Testis (tissue), 3 donors: ENCODE measurements around the gene MAP3K9. TPM values are rescaled to one million over a fixed set of nuclear protein-coding genes. Genes with fewer than 3 reads are reported as not detected.

ENCODE experiments used
- DNase-seq: peaks from one replicate; pipeline ENCODE4 v3.0.0-alpha.2; 2019
- H3K27ac ChIP-seq, 2 donors: fragments of 200-600 bp; sonication (generic); one replicate each; pipeline ENCODE4 v1.5.1; 2019
- H3K27me3 ChIP-seq: fragments of 200-600 bp; sonication (generic); one replicate; pipeline ENCODE4 v1.5.1; 2019
- H3K36me3 ChIP-seq: fragments of 200-600 bp; sonication (generic); one replicate; pipeline ENCODE4 v1.5.1; 2017; ENCODE audit warnings: low read depth; ENCODE audit errors: missing control alignments
- H3K4me1 ChIP-seq: fragments of 200-600 bp; sonication (generic); one replicate; pipeline ENCODE4 v1.5.1; 2019
- H3K4me3 ChIP-seq, 2 donors: fragments of 200-600 bp; sonication (generic); one replicate each; pipeline ENCODE4 v1.5.1; 2017 to 2019
- H3K9me3 ChIP-seq: fragments of 200-600 bp; sonication (generic); one replicate; pipeline ENCODE4 v1.5.1; 2017
- CTCF ChIP-seq, 3 experiments: fragments of 450-650 bp in 2 of 3; fragments of 200-600 bp in 1 of 3; sonication (generic) in 1 of 3; IDR thresholded peaks; one replicate each; pipeline ENCODE4 v1.5.1; 2016 to 2019; ENCODE audit warnings: antibody characterized with exemption in 3 of 3, mild to moderate bottlenecking in 2 of 3, moderate library complexity in 1 of 3
- POLR2A ChIP-seq: fragments of 450-650 bp; IDR thresholded peaks from one replicate; pipeline ENCODE4 v1.6.1; 2017; ENCODE audit warnings: antibody characterized with exemption, mild to moderate bottlenecking, moderate library complexity
- WGBS, 2 donors: methylation state at CpG; one replicate each; pipeline ENCODE4 v1.1.5; 2018; 5-methylcytosine and 5-hydroxymethylcytosine counted together
- intact Hi-C: fragments of 100-400 bp; cut with DNase I; formaldehyde crosslinking; loops from one replicate; pipeline ENCODE4 v1.15.1; 2023; ENCODE audit warnings: low total_unique reads
- polyA plus RNA-seq: library from polyadenylated mRNA; stranded (reverse); fragments of 350-450 nt; fragmentation: Illumina TruSeq; extraction: RNeasy Lipid Tissue Mini Kit (QIAGEN cat#74804); gene quantifications from one replicate; pipeline ENCODE4 v1.2.3, GENCODE V29; 2014; ENCODE audit warnings: low read depth, low replicate concordance; ENCODE audit not compliant: insufficient read depth
- total RNA-seq, 2 donors: library from RNA; depleted of rRNA; stranded (reverse); fragments of >200 nt; gene quantifications; one replicate each; pipeline ENCODE4 v1.2.3, GENCODE V29; 2016

The MAP3K9 gene
- total and polyA plus RNA-seq, 3 donors from 2014 or later: 17.4 to 22.5 (median 18.0) TPM

DNA sequence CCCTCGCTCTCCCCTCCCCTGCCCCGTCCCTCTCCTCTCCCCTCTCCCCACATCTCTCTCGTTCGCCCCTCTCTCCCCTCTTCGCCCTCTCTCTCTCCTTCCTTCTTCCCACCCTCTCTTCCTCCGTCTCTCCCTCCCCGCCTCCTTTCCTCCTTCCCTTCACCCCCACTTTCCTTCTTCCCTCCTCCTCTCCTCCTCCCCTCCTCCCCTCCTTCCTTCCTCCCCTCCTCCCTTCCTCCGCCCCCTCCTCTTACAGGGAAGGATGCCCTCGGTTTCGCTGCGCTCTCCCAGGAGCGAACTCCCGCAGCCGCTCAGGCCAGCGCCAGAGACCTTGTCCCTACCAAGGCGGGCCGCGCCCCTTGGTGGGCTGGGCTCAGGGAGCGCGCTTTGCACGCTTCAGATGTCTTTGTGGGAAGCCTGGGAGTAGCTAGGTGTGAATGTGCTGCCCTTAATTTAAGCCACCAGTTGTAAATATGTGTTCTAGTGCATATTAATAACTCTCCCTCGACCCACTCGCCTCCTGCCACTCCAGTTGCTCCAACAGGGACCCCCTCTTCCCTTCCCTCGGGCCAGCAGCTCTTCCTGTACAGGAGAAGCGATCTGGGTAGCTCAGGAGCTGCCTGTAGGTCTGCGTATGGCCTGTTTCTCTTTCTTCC lies 13.3 kb upstream of the MAP3K9 start:
- intact Hi-C loops: loop anchor here (10.0 kb wide), 1 partner anchor 152 kb away; no protein-coding TSS in a partner anchor
- Histone ChIP-seq H3K9me3 (no peaks in the 10 kb centered on the region), H3K27me3 (no peaks in the 10 kb centered on the region), H3K36me3 (no peaks in the 10 kb centered on the region), H3K4me3 (peak overlapping the region; percentile 60 to 68), H3K4me1 (peaks cover 10% of the 10 kb centered on the region), H3K27ac (no peak overlapping the region)
- TF ChIP-seq CTCF (IDR thresholded peaks at IDR 0.05) (no peak), POLR2A (no peak)
- DNase-seq: peak; percentile 40
- 5 to 7% methylated on average over 25 to 26 of the region's 26 CpGs for WGBS, 2 donors

DNA sequence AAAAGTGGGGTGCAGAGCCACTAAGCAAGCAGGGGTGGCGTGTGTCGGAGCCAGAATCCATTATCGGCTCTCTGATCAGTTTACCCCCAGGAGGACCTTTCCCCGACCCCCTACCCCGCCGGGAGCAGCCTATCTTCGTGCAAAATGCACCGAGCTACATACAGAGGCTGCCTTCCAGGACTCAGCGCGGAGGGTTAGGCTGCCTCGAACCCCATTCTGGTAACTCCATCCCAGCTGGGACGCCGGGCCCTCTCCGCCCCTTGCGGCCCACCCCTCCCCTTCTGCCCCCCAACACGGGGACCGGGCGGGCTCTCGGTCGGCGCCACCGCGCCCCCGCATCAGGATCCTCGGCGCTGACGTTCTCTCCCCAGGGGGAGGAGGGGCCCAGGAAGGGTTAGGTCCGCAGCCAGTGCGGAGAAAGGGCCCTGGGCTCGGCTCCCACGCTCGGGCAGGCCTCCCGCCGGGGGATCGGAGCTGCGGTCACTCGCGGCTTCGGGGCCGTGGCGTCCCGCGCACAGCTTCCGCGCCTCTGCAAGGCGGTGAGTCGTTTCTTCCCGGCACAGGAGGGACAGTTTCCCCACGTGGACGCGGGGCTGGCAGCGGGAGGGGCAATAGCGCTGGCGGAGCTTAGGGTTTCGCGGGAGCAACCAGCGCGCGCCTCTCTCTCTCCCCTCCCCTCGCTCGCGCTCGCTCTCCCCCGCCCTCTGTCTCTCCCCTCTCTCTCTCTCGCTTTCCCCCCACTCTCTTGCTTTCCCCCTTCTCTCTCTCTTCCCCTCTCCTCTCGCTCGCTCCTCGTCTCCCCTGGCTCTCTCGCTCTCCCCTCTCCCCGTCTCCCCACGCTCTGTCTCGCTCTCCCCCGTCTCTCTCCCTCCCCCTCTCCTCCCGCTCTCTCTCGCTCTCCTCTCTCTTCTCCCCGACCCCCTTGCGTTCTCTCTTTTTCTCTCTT lies 12.5 kb upstream of the MAP3K9 start:
- Histone ChIP-seq H3K4me3 (peak overlapping the region; percentile 60 to 68), H3K9me3 (no peaks in the 10 kb centered on the region), H3K36me3 (no peaks in the 10 kb centered on the region), H3K27ac (no peak overlapping the region), H3K27me3 (no peaks in the 10 kb centered on the region), H3K4me1 (peaks cover 10% of the 10 kb centered on the region)
- intact Hi-C loops: loop anchor here (10.0 kb wide), 1 partner anchor 153 kb away; no protein-coding TSS in a partner anchor
- peak; percentile 53 for DNase-seq
- WGBS, 2 donors: 1 to 2% methylated on average over 32 to 69 of the region's 77 CpGs
- no peak for TF ChIP-seq CTCF (IDR thresholded peaks at IDR 0.05)
- no peak for TF ChIP-seq POLR2A

- Histone ChIP-seq H3K4me3 (no peak overlapping the region), H3K36me3 (no peaks in the 10 kb centered on the region), H3K27me3 (no peaks in the 10 kb centered on the region), H3K9me3 (no peaks in the 10 kb centered on the region), H3K4me1 (peaks cover 4% of the 10 kb centered on the region), H3K27ac (no peak overlapping the region)
- intact Hi-C loops: no loop called here
- no peak for TF ChIP-seq POLR2A
- TF ChIP-seq CTCF (IDR thresholded peaks at IDR 0.05): no peak
- DNase-seq: no peak
- WGBS, 2 donors: 76 to 78% methylated on average over 8 of the region's 8 CpGs
These were observed 7.2 kb upstream of the MAP3K9 start for GRCh38 chr14:70816525-70816924.

- Histone ChIP-seq H3K4me3 (no peak overlapping the region), H3K27me3 (no peaks in the 10 kb centered on the region), H3K4me1 (no peaks in the 10 kb centered on the region), H3K27ac (no peak overlapping the region), H3K36me3 (no peaks in the 10 kb centered on the region), H3K9me3 (no peaks in the 10 kb centered on the region)
- no peak for DNase-seq
- intact Hi-C loops: no loop called here
- 75 to 86% methylated on average over 1 of the region's 1 CpG for WGBS, 2 donors
- TF ChIP-seq POLR2A (no peak), CTCF (IDR thresholded peaks at IDR 0.05) (no peak)
These were observed 5.2 kb upstream of the MAP3K9 start for GRCh38 chr14:70814466-70814865.
